SK-N-SH (cell line): Measurements from ENCODE around the gene MBNL2.

ENCODE experiments used
- EP300 ChIP-seq, 2 experiments: IDR thresholded peaks; 2 replicates each; pipeline versions ENCODE4 v1.4.0 to v1.6.1; 2012; ENCODE audit warnings: borderline replicate concordance in 1 of 2, low read depth in 1 of 2, low read length in 1 of 2
- EZH2phosphoT487 ChIP-seq: fragments of 200-600 bp; sonication (generic); IDR thresholded peaks from 2 replicates; pipeline ENCODE4 v1.6.1; 2017; ENCODE audit warnings: low read depth, mixed run types, mild to moderate bottlenecking, antibody characterized with exemption, moderate library complexity, borderline replicate concordance
- FOXJ3 ChIP-seq: sonication (generic); formaldehyde crosslinking; IDR thresholded peaks from 2 replicates; pipeline ENCODE4 v1.5.1; 2020; ENCODE audit warnings: mild to moderate bottlenecking, missing genetic modification reagents
- GABPA ChIP-seq: IDR thresholded peaks from 2 replicates; pipeline ENCODE4 v1.4.0; 2012; ENCODE audit warnings: low read depth, mild to moderate bottlenecking
- MXI1 ChIP-seq: IDR thresholded peaks from 2 replicates; pipeline ENCODE4 v1.6.1; 2012; ENCODE audit warnings: mild to moderate bottlenecking, low read depth, low read length, improper control_type of control experiment
- NFIC ChIP-seq: IDR thresholded peaks from 2 replicates; pipeline ENCODE4 v1.4.0; 2012; ENCODE audit warnings: borderline replicate concordance
- POLR2AphosphoS5 ChIP-seq: IDR thresholded peaks from 2 replicates; pipeline ENCODE4 v1.6.1; 2012; ENCODE audit warnings: low read depth, low read length
- REST ChIP-seq: IDR thresholded peaks from 2 replicates; pipeline ENCODE4 v1.6.1; 2012; ENCODE audit warnings: mild to moderate bottlenecking, low read depth, low read length, moderate library complexity
- RFX5 ChIP-seq: IDR thresholded peaks from 2 replicates; pipeline ENCODE4 v1.6.1; 2012; ENCODE audit warnings: mild to moderate bottlenecking, improper control_type of control experiment, low read length
- TCF12 ChIP-seq: IDR thresholded peaks from 2 replicates; pipeline ENCODE4 v1.4.0; 2012
- YY1 ChIP-seq: IDR thresholded peaks from 2 replicates; pipeline ENCODE4 v1.4.0; 2012; ENCODE audit warnings: low read depth, mild to moderate bottlenecking
- TF ChIP-seq, protein P1 (sequence below): fragments of 150-350 bp; IDR thresholded peaks from 2 replicates; pipeline ENCODE4 v1.6.1; 2017; ENCODE audit warnings: antibody characterized with exemption, low read length, low read depth, borderline replicate concordance
- TF ChIP-seq, protein P2 (sequence below): fragments of 200-600 bp; sonication (generic); IDR thresholded peaks from 2 replicates; pipeline ENCODE4 v1.6.1; 2017; ENCODE audit warnings: antibody characterized with exemption, mild to moderate bottlenecking, moderate library complexity

DNA sequence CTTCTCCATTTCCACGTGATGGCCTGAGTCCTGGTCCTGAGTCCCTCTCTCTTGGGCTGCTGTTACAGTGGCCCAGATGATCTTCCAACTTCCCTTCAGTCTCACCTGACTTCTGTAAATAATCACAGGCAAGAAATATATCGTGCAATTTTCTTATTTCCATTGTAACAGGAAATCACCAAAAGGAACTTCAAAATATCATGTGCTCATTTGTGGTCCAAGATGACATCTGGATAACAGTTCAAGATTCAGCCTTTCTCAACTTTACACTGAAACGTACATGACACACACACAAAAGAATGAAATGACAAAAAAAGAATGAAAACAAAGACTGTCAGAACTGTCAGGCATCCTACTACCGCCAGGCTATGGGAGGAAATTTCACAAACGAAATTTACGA is 189.9 kb downstream of the MBNL2 start:
- TF ChIP-seq FOXJ3 (no peak), POLR2AphosphoS5 (no peak), RFX5 (no peak), TCF12 (no peak), REST (no peak), EZH2phosphoT487 (no peak), EP300 (IDR thresholded peaks at IDR 0.05; ENCODE audit: borderline replicate concordance in 1 of 2, low read depth in 1 of 2, low read length in 1 of 2) (no peak), NFIC (no peak), YY1 (no peak), GABPA (no peak), MXI1 (no peak)
- TF ChIP-seq, protein P1, sequence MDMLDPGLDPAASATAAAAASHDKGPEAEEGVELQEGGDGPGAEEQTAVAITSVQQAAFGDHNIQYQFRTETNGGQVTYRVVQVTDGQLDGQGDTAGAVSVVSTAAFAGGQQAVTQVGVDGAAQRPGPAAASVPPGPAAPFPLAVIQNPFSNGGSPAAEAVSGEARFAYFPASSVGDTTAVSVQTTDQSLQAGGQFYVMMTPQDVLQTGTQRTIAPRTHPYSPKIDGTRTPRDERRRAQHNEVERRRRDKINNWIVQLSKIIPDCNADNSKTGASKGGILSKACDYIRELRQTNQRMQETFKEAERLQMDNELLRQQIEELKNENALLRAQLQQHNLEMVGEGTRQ: no peak
- TF ChIP-seq, protein P2, sequence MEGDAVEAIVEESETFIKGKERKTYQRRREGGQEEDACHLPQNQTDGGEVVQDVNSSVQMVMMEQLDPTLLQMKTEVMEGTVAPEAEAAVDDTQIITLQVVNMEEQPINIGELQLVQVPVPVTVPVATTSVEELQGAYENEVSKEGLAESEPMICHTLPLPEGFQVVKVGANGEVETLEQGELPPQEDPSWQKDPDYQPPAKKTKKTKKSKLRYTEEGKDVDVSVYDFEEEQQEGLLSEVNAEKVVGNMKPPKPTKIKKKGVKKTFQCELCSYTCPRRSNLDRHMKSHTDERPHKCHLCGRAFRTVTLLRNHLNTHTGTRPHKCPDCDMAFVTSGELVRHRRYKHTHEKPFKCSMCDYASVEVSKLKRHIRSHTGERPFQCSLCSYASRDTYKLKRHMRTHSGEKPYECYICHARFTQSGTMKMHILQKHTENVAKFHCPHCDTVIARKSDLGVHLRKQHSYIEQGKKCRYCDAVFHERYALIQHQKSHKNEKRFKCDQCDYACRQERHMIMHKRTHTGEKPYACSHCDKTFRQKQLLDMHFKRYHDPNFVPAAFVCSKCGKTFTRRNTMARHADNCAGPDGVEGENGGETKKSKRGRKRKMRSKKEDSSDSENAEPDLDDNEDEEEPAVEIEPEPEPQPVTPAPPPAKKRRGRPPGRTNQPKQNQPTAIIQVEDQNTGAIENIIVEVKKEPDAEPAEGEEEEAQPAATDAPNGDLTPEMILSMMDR: no peak
